ENCODE measurements around the gene KDM4B. TPM values are rescaled to one million over a fixed set of nuclear protein-coding genes. Genes with fewer than 3 reads are reported as not detected.
"Not testable (repeated sequence)": the region's sequence is repeated elsewhere in the genome, so short reads cannot be mapped to it uniquely, and the experiment has no call there.

KDM4B gene
- total RNA-seq, 2 donors from 2014 or later, result 31.3 to 37.1 TPM

DNA sequence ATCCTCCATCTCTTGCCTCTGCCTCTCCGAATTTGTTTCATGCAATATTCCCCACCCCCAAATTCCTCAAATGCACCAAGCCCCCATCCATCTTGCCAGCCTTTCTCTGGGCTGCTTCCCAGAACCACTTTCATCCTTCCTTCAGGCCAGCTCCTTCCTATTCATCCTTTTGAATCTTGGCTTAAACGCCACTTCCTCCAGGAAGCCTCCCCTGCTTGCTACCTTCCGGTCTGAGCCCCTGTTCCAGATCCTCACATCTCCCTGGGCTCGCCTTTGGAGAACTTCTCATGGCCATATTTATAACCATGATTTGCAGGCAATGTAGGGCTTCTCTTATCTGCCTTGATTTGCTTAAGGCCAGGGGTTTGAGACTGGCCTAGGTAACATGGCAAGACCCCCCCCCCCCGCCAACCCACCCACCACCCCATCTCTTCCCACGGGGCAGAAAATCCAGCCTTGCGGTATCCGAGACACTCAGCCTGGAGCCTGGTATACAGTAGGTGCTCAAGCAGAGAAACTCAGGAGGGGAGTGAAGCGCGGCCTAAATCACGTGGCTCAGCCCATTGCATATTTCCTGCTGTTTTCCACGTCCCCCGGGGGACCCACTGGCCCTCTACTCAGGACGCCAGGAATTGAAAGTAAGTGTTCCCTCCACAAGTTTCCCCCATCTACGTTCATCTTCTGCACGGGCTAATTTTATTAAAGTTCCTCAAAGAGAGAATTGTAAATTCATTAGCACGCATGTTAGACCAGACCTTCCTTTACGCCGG lies 219.8 kb downstream of the KDM4B start:
- Mint-ChIP-seq H3K4me3 (no peak overlapping the region), H3K9me3 (no peaks in the 10 kb centered on the region), H3K36me3 (ENCODE audit: insufficient read depth in 2 of 2) (no peaks in the 10 kb centered on the region), H3K27ac (no peak overlapping the region), H3K4me1 (ENCODE audit: low read depth) (no peaks in the 10 kb centered on the region), H3K27me3 (ENCODE audit: low read depth) (no peaks in the 10 kb centered on the region)
- ATAC-seq (replicated peaks in 1 of 2) (no peak), DNase-seq (no peak)

DNA sequence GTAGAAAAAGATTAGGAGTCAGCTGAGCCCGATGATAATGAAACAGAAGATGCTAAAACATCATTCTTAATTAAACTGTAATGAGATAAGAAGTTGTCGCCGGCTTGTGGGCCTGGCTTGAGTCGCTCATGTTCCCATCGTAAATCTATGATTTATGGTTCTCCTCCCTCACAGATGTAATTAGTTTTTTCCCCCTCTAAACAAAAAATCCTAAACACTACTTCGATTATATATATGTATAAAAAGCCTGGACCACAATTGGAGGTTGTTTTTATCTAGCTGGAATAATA lies 220.3 kb downstream of the KDM4B start:
- no peaks in the 10 kb centered on the region for H3K36me3 Mint-ChIP-seq (ENCODE audit: insufficient read depth in 2 of 2)
- ATAC-seq (replicated peaks in 1 of 2) (no peak), DNase-seq (no peak)
- H3K27me3 Mint-ChIP-seq (ENCODE audit: low read depth), result no peaks in the 10 kb centered on the region
- no peaks in the 10 kb centered on the region for H3K4me1 Mint-ChIP-seq (ENCODE audit: low read depth)
- H3K4me3 Mint-ChIP-seq, result no peak overlapping the region
- H3K9me3 Mint-ChIP-seq, result no peaks in the 10 kb centered on the region
- no peak overlapping the region for H3K27ac Mint-ChIP-seq

DNA sequence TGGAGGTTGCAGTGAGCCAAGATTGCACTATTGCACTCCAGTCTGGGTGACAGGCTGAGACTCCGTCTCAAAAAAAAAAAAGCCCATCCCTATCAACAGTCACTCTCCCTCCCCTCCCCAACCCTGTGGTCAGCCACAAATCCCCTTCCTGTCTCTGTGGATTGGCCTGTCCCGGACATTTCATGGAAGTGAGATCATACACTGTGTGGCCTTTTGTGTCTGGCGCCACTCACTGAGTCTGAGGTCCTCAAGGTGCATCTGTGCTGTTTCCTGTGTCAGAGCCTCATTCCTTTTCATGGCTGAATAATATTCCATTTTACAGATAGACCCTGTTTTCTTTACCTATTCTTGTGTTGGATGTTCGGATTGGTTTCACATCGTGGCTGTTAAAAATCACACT lies 222.2 kb downstream of the KDM4B start:
- DNase-seq (no peak), ATAC-seq (replicated peaks in 1 of 2) (no peak)
- Mint-ChIP-seq H3K27me3 (ENCODE audit: low read depth) (no peaks in the 10 kb centered on the region), H3K4me1 (ENCODE audit: low read depth) (no peaks in the 10 kb centered on the region), H3K9me3 (no peaks in the 10 kb centered on the region), H3K4me3 (no peak overlapping the region), H3K27ac (no peak overlapping the region), H3K36me3 (ENCODE audit: insufficient read depth in 2 of 2) (no peaks in the 10 kb centered on the region)

DNA sequence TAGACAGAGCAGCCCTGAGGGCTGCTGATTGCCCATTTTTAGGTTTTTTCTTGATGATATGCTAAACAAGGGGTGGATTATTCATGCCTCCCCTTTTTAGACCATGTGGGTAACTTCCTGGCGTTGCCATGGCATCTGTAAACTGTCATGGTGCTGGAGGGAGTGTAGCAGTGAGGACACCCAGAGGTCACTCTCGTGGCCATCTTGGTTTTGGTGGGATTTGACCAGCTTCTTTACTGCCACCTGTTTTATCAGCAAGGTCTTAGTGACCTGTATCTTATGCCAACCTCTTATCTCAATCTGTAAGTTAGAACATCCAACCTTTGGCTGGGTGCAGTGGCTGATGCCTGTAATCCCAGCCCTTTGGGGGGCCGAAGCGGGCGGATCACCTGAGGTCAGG lies 223.7 kb downstream of the KDM4B start:
- Mint-ChIP-seq H3K4me3 (no peak overlapping the region), H3K36me3 (ENCODE audit: insufficient read depth in 2 of 2) (no peaks in the 10 kb centered on the region), H3K27me3 (ENCODE audit: low read depth) (no peaks in the 10 kb centered on the region), H3K4me1 (ENCODE audit: low read depth) (no peaks in the 10 kb centered on the region), H3K9me3 (no peaks in the 10 kb centered on the region), H3K27ac (no peak overlapping the region)
- DNase-seq (no peak), ATAC-seq (replicated peaks in 1 of 2) (no peak)

DNA sequence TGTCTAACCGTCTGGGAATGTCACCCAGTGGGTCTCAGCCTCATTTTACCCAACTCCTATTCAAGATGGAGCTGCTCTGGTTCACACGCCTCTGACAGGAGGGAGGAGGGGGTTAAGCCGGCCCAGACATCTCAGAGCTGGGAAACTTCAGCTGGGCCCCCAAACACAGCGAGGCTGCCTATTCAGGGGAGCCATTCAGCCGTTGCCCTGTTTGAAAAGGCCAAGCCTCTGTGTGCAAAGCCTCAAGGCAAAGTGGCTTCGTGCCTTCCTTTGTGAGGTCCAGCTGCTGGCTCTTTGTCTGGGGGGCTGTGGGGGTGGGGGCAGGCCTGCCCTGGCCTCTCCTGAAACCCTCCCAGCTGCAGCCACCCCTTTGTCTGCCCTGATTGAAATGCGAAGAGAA lies 224.3 kb downstream of the KDM4B start:
- Mint-ChIP-seq H3K4me3 (no peak overlapping the region), H3K36me3 (ENCODE audit: insufficient read depth in 2 of 2) (no peaks in the 10 kb centered on the region), H3K27ac (no peak overlapping the region), H3K27me3 (ENCODE audit: low read depth) (no peaks in the 10 kb centered on the region), H3K4me1 (ENCODE audit: low read depth) (no peaks in the 10 kb centered on the region), H3K9me3 (no peaks in the 10 kb centered on the region)
- DNase-seq (no peak), ATAC-seq (replicated peaks in 1 of 2) (no peak)

DNA sequence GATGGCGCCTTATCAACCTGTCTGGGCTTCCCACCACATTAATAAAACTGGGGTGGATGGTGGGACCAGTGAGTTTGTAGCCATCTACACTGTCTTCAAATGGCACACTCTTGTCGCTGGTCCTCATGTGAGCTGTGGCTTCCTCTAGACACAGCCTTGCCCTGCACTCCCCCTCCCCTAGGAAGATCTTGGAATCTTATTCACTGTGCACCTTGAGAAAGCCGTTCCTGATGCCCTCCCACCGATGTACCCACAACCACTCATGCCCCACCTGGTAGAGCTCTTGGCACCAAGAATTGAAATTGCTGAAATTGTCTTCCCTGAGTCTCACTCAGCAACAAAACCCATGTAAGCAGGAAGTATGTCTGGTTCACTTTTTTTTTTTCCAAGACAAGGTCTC lies 225.7 kb downstream of the KDM4B start:
- Mint-ChIP-seq H3K4me1 (ENCODE audit: low read depth) (no peaks in the 10 kb centered on the region), H3K9me3 (no peaks in the 10 kb centered on the region), H3K36me3 (ENCODE audit: insufficient read depth in 2 of 2) (no peaks in the 10 kb centered on the region), H3K27ac (no peak overlapping the region), H3K27me3 (ENCODE audit: low read depth) (no peaks in the 10 kb centered on the region), H3K4me3 (no peak overlapping the region)
- ATAC-seq (replicated peaks in 1 of 2), result no peak
- no peak for DNase-seq

DNA sequence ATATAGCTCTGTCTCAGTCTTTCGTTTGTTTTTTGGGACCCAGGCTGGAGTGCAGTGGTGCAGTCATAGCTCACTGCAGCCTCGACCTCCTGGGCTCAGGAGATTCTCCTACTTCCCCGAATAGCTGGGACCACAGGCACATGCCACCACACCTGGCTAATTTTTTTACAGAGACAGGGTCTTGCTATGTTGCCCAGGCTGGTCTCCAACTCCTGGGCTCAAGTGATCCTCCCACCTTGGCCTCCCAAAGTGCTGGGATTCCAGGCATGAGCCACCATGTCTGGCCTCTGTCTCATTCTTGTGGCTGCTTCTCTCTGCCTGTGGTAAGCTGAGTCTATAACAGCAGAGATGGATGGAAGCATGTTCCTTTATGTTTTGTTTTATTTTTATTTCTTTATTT lies 226.7 kb downstream of the KDM4B start:
- H3K4me1 Mint-ChIP-seq (ENCODE audit: low read depth); H3K9me3 Mint-ChIP-seq; ATAC-seq (replicated peaks in 1 of 2); DNase-seq; H3K36me3 Mint-ChIP-seq (ENCODE audit: insufficient read depth in 2 of 2); H3K27me3 Mint-ChIP-seq (ENCODE audit: low read depth); H3K27ac Mint-ChIP-seq; H3K4me3 Mint-ChIP-seq: not testable (repeated sequence)

DNA sequence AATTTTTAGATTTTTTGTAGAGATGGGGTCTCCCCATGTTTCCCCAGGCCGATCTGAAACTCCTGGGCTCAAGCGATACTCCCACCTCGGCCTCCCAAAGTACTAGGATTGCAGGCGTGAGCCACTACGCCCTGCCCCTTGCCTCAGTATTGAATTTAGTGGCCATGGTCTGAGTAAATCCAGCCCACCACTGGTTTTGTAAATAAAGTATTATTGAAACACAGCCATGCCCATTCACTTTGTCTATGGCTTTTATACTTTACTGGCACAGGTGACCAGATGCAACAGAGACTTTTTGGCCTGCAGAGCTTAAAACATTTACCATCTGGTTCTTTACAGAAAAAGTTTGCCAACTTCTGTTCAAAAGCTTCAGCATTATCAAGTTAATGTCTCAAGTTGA lies 227.9 kb downstream of the KDM4B start:
- H3K4me3 Mint-ChIP-seq, result no peak overlapping the region

DNA sequence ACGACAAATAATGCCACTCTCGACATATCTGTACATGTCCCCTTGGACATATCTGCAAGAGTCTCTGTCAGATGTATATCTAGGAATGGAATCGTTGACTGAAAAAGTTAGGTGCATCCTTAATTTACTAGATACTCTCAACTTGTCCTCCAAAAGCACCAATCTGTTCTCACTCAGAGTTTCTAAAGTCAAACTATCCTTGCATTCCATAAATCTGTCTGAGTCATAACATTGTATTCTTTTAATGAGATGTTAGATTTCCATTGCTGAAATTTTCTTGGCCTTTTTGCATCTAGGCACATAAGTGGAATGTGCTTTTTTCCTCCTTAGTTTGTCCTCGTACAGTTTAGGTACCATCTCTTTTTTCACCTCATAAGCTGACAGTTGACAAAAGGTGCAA lies 231.9 kb downstream of the KDM4B start:
- Mint-ChIP-seq H3K4me1 (ENCODE audit: low read depth) (no peaks in the 10 kb centered on the region), H3K9me3 (peaks cover 5 to 10% of the 10 kb centered on the region in 2 donors), H3K4me3 (no peak overlapping the region), H3K27ac (no peak overlapping the region), H3K27me3 (ENCODE audit: low read depth) (no peaks in the 10 kb centered on the region), H3K36me3 (ENCODE audit: insufficient read depth in 2 of 2) (peaks cover 3 to 5% of the 10 kb centered on the region in 2 donors)
- ATAC-seq (replicated peaks in 1 of 2) (no peak), DNase-seq (no peak)

More for the DNA sequence above, 227.9 kb downstream of the KDM4B start:
- DNase-seq, result no peak
- H3K36me3 Mint-ChIP-seq (ENCODE audit: insufficient read depth in 2 of 2), result peaks cover 3% of the 10 kb centered on the region in 2 donors
- ATAC-seq (replicated peaks in 1 of 2), result no peak
- no peaks in the 10 kb centered on the region for H3K27me3 Mint-ChIP-seq (ENCODE audit: low read depth)
- no peak overlapping the region for H3K27ac Mint-ChIP-seq
- no peaks in the 10 kb centered on the region for H3K4me1 Mint-ChIP-seq (ENCODE audit: low read depth)
- H3K9me3 Mint-ChIP-seq, result peaks cover 5 to 7% of the 10 kb centered on the region in 2 donors

DNA sequence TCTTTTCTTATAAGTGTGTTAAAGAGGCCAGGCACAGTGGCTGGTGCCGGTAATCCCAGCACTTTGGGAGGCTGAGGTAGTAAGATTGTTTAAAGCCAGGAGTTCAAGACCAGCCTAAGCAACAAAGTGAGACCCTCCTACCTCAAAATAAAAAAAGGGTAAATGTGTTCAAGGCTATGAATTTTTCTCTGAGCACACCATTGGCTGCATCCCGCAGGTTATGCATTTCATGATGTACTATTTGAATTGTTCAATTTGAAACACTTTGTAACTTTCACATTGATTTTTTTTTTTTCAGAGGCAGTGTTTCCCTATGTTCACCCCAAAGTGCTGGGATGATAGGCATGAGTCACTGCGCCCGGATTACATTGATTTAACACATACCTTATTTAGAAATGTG lies 233.6 kb downstream of the KDM4B start:
- peaks cover 3 to 5% of the 10 kb centered on the region in 2 donors for H3K36me3 Mint-ChIP-seq (ENCODE audit: insufficient read depth in 2 of 2)
- H3K27me3 Mint-ChIP-seq (ENCODE audit: low read depth), result no peaks in the 10 kb centered on the region
- peaks cover 5 to 10% of the 10 kb centered on the region in 2 donors for H3K9me3 Mint-ChIP-seq
- DNase-seq, result no peak
- H3K4me1 Mint-ChIP-seq (ENCODE audit: low read depth), result no peaks in the 10 kb centered on the region
- no peak overlapping the region for H3K4me3 Mint-ChIP-seq
- H3K27ac Mint-ChIP-seq, result no peak overlapping the region
- no peak for ATAC-seq (replicated peaks in 1 of 2)

Other genes with a start within 250 kb of the KDM4B start
- 10 to 100 TPM; 58.8 to 61.0 TPM for gene DPP9, start 245.3 kb upstream of the KDM4B start, total RNA-seq
- gene FEM1A, start 177.4 kb upstream of the KDM4B start, total RNA-seq, result 10 to 100 TPM in 1 of 2 donors, 1 to 10 TPM in 1; 9.8 to 11.8 TPM
- gene TICAM1, start 137.4 kb upstream of the KDM4B start, total RNA-seq, result 10 to 100 TPM; 18.7 to 20.5 TPM
- 10 to 100 TPM; 43.7 to 44.6 TPM for gene PLIN3, start 101.4 kb upstream of the KDM4B start, total RNA-seq
- under 1 TPM; 0.72 to 0.76 TPM for gene ARRDC5, start 66.2 kb upstream of the KDM4B start, total RNA-seq
- 100 to 1,000 TPM in 1 of 2 donors, 10 to 100 TPM in 1; 76.4 to 110 TPM for gene UHRF1, start 59.6 kb upstream of the KDM4B start, total RNA-seq